ELF-1 (cell line): ENCODE results near the gene LOXL3.
A peak's percentile ranks its signal among the peaks of the same experiment; 100 is the strongest.
"Not testable (repeated sequence)": the region's sequence is repeated elsewhere in the genome, so short reads cannot be mapped to it uniquely, and the experiment has no call there.

ENCODE experiments used
- DNase-seq: peaks from one replicate; pipeline ENCODE4 v3.0.0-alpha.2; 2016; ENCODE audit warnings: low read depth, low spot score

Gene LOXL3

DNA sequence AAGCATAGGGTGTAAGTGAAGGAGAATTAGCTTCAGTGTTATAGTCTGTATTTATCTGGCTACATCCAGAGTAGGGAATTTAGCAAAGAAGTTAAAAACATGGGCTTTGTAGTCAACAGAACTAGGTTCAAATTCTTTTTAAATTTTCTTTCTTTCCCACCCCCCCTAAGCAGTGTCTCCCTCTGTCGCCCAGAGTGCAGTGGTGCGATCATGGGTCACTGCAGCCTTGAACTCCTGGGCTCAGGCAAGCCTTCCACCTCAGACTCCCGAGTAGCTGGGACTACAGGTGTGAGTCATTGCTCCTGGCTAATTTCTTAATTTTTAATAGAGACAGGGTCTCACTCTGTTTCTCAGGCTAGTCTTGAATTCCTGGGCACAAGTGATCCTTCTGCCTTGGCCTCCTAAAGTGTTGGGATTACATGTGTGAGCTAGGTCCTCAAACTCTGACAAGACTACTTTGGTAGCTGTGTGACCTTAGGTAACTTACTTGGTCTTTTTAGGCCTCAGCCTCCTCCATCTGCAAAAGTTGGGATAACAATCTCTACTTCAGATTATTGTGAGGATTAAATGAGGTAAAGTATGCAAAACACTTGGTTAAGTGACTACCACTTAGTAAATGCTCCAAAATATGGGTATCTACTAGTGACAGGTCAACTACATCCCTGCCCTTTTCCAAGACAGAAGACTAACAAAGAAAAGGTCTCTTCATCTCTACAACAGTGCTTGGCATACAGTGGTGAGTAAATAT lies 18.6 kb upstream of the LOXL3 start:
- no peak for DNase-seq

DNA sequence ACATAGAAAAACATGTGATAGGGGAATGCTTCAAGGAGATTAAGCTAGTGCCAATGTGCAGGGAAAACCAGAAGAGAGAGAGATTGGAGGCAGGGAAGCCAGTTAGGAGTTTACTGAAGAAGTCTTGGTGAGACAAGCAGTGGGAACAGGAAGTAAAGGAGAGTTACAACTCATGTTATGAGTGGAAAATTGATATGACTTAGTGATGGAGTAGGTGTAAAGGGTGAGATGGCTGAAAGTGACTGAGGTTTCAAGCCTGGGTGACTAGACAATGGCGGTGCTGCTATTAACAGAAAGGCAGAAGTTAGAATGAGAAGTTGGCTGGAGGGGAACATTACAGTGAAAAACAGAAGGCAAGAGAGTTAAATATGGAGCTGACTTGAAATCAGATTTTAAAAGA lies 17.3 kb upstream of the LOXL3 start:
- DNase-seq, result no peak

GRCh38 chr2:74569686-74570085 lies 15.9 kb upstream of the LOXL3 start:
- no peak for DNase-seq

GRCh38 chr2:74567881-74568280 lies 14.1 kb upstream of the LOXL3 start:
- DNase-seq, result no peak

DNA sequence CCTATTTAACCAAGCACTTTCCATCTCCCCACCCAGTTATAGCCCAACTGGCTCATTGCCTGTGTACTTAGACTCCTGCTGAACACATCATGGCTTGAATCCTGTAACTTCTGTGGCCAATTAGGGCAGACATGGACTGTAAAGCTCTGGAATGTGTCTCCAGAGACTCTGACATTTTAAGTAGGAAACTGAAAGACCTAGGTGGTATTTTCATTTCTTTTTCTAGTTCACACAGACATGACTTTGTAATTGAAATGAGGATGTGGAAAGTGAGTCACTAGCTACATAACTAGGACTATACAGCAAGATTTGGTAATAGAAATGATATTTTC lies 13.0 kb upstream of the LOXL3 start:
- DNase-seq, result no peak

DNA sequence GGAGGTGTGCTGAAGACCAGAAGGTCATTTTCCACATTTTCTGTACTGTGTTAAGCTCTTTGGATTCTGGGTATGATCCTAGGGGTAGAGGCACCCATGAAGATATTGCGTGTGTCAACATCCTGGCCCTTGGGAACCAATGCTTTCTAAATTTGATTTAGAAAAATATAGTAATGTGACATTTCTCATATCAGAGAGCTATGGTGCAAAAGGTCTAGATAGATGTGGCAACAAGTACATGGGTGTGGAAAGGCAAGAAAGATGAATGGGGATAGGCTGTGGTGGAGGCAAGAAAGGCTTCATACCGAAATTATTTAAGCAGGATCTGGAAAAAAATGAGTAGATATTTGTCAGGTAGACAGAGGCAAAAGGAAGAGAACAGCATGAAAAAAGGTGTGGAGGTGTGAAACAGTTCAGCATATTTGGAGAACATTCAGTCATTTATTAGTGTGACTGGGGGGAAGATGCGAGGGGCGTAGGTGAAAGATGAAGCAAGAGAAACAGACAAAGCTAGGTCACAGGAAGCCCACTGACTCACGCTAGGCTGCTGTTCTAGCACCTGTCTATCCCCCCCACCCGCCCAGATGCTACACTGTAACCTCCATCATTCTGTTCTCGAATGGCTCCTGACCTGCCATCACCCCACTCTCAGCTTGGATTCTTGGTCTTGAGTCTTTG lies 12.5 kb upstream of the LOXL3 start:
- DNase-seq, result no peak

DNA sequence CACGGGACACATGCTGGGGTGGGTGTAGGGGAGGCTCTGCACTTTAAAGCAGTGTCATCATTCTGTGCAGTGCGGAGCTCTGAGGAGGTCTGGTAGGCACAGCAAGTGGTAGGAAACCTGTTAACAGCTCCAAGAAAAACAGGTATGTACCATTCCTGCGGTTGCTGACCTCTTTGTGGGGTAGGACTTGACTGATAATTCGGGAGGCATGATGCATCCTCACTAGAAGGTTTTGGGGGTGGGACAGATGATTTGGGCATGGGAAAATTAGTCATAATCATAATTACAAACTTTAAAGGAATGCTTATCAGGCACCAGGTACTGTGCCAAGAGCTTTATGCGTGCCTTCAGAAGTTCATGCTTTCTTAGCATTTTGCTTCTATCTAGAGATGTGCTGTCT lies 10.5 kb upstream of the LOXL3 start:
- DNase-seq, result no peak

GRCh38 chr2:74562126-74562775 lies 8.5 kb upstream of the LOXL3 start:
- DNase-seq, result no peak

DNA sequence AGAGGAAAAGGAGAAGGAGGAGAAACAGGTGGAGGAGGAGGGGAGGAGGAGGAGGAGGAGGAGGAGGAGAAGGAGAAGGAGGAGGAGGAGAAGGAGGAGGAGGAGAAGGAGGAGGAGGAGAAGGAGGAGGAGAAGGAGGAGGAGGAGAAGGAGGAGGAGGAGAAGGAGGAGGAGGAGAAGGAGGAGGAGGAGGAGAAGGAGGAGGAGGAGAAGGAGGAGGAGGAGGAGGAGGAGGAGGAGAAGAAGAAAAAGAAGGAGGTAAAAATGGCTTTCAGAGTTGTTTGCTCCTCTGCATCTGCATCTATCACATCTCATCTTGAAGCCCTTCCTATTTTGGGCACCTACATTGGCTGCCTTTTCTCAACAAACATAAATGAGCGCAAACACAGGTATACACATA lies 7.3 kb upstream of the LOXL3 start:
- not testable (repeated sequence) for DNase-seq

DNA sequence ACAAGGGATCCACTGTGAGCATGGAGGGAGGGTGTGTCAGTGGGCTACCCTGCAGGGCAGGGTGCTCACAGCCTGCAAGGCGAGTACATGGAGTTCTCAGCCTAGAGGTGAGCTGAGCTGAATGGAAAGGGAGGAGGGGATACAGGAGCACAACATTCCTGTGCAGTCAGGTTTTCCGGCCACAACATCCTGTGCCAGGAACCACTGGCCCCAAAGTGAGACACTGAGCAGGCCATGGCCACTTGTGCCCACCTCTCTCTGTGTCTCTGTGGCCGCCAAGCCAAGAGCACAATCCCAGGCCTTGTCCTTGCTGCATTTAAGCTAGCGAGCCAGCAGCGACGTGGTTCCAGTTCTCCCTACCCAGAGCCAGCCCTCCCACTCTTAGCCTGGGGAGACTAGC lies 6.8 kb upstream of the LOXL3 start:
- DNase-seq, result no peak

DNA sequence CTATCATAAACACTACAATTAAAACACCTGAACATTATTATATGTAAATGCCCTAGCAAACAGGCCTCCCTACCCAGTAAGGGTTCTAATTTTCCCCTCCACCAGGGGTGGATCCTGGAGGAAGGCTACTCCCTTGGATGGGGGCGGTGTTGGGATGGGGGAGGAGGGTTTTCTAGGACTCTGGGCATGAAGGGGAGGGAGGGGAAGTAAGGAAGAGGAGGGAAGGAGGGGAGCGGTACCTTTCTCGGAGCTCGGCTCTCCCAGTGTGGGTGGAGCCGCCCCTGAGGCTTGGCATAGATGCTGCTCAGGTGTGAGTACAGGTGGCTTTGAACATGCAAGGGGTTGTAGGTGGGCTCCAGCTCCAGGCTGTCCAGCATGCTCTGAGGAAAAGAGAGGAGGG lies 6.2 kb upstream of the LOXL3 start:
- DNase-seq, result no peak

DNA sequence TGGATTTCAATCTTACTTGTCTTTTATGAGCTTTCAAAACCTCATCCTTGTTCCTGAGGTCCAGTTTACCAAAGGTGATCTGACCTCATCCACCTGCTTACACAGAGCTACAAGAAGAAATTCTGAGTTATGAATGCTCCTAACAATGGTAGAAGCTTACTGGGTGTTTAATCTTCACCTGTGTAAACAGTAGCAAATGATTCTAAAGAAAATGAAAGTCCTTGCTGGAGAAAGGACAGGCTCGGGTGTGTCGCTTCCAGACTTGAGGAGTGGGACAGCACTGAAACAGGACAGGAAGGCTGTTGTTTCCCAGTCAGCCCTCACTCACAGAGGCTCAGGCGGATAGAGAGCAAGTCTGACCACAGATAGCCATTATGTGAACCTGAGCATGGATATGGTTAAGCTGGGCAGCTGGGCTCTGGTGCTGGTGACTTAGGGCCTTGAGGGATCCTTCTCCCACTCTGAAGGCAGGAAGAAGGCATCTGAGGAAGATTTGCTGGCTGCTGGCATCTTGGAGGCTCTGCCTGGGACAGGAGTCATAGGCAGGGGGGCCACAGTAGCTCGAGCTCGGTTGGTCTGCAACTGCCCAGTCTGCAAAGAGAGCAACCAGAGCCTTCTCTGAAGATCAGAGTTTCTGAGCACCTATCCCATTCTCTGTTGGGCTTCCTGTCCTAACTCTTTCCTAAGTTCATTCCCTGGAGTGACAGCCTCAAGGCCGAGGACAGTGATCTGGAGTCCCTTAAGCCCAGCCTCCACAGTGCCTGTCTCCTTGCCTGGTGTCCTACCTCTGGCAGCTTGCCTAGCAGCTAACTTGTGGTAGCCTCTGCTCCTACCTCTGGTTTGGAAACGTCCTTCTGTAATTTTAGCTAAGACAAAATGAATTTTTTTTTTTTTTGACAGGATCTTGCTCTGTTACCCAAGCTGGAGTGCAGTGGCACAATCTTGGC lies 4.8 kb upstream of the LOXL3 start:
- no peak for DNase-seq

GRCh38 chr2:74556831-74557370 lies 3.2 kb upstream of the LOXL3 start:
- no peak for DNase-seq

DNA sequence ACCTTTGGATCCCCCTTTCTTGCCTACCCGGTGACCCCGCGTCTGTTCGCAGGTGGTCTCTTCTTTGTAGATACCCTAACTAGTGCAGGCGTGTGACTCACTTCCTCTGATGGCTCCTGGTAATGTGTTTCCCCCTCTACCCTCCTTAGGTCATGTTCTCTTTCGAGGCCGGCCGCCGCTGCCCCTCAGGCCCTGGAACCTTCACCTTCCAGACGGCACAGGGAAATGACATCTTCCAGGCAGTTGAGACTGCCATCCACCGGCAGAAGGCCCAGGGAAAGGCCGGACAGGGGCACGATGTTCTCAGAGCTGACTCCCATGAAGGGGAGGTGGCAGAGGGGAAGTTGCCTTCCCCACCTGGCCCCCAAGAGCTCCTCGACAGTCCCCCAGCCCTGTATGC lies 2.4 kb upstream of the LOXL3 start:
- DNase-seq, result no peak

- no peak for DNase-seq
Observed at GRCh38 chr2:74555610-74556103, 1.9 kb upstream of the LOXL3 start.

GRCh38 chr2:74554820-74555531 lies 1.2 kb upstream of the LOXL3 start:
- peak; percentile 77 for DNase-seq

GRCh38 chr2:74552914-74553811 lies 579 bp downstream of the LOXL3 start:
- peak; percentile 60 for DNase-seq

- no peak for DNase-seq
Observed at GRCh38 chr2:74551942-74552913, 1.5 kb downstream of the LOXL3 start.

GRCh38 chr2:74551530-74551929 lies 2.2 kb downstream of the LOXL3 start:
- no peak for DNase-seq
